Stimulated activated CD4-positive, alpha-beta T cell treated with anti-CD3 and anti-CD28 coated beads, Interleukin-15, amount 100 ng/mL, for 1 hour (primary cell): Measurements from ENCODE around the gene PEPD.
"Not testable (repeated sequence)": the region's sequence is repeated elsewhere in the genome, so short reads cannot be mapped to it uniquely, and the experiment has no call there.

Experiments
- DNase-seq, 2 donors: peaks; one replicate each; pipeline ENCODE4 v3.0.0-alpha.2; 2020; ENCODE audit warnings: low read depth in 1 of 2, low spot score in 1 of 2

The PEPD gene

DNA sequence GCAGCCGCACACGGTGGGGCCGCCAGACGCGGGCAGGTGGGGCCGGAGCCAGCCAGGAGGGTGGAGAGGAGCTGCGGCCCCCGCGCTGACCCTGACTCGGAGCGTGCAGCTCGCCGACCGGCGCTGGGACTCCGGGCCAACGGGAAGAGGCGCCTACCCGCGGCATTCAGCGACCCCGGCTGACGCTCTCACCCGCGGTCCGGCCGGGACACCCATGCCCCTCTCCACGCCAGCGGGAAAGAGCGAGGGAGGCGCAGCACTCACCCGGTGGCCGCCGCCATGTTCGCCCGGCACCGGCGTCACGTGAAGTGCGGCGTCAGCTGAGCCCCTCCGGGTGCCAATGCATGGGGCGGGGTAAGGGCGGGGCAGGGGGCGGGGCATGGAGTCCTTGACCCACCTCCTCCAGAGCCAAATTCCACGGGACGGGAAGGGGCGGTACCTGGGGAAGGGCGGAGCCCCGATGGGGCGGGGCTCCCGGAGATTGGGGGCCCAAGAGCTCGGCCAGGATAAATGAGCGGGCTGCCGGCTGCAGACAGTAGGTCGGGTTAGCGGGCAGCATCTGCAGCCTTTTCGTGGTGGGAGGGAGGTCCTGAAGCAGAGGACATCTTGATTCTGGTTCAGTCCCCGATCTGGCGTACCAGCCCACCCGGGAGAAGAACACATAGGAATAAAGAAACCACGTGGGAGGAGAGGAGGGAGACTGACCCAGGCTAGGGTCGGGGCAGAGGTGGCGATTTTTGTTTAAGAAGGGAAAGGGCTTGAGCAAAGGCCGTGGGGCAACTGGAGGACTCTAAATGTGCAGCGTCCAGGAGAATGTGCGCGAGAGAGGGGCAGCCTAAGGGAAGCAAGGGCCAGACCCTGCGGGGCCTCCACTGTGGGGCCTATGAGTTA, at the start of gene PEPD:
Gene PEPD (minus strand): TSS at position 312 of the 891 bp plus-strand sequence. CDS start 31 bp downstream, at position 281.
- peak; percentile 66 to 79 for DNase-seq

DNA sequence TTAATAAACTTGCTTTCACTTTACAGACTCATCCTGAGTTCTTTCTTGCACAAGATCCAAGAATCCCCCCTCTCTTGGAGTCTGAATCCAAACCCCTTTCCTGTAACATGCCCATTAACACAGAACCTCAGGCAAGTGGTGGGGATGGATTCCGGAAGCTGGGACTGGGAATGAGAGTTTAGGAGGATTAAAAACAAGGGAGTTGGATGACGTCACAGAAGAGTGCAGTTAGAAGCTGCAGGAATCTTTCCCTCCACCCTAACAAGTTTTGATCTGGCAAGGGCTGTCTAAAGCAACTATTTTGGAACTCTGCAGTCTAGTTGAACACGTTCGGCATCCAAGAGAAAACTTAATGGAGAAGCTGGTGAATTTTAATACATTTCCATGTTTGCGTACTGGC, 48.2 kb upstream of the PEPD start:
- DNase-seq, result no peak

DNA sequence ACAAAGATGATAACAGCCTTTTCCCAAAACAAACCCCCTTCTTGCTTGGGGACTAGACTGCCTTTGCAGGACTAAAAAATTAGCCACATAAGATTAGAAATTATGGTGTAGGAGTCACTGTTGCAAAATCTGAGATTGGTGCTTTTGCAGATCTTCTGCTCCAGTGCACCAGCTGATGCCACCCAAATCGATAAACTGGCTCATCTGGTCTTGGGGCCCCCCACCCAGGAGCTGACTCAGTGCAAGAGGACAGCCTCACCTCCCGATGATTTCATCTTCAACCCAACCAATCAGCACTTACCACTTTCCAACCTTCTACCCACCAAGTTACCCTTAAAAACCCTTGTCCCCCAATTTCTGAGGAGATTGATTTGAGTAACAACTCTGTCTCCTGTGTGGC, 47.1 kb upstream of the PEPD start:
- no peak for DNase-seq

DNA sequence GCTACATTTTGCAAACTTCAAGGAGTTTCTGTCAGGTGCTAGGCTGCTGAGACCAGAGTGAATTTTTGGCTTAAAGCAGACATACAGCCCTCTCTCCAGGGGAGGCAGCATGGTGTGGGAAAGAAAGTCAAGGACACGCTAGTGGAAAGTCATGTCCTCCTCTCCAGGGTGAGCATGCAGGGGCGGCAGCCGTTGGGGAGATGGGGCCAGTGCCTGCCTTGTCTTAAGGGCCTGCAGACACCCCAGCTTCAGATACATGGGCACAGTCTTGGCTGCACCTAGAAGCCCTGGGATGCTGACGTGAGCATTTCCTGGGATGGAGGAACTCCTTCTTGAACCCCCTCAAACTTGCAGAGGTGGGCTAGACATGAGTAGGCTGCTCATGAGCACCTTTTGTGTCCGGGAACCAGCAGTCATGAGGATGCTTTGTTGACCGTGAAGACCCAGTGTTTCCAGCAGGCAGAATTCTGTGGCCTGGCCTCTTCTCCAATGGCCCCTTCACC, 43.3 kb upstream of the PEPD start:
- no peak for DNase-seq

DNA sequence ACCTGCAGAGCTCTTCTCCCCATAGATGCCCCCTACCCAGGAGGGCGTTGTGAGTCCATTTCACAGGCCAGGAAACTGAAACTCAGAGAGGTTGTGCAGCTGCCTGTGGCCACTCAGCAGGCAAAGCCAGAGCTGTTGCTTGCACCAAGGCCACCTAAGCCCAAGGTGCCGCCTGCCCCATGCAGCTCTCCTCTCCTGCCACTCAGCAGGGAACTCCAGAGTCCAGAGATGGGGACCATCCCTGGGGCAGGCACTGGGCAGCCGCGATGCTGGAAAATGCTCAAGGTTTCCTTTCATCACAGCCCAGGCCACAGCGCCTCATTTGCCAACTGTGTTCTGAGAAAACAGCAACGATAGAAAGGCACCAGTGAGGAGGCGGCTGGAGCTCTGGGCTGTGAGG, 41.0 kb upstream of the PEPD start:
- DNase-seq, result no peak

DNA sequence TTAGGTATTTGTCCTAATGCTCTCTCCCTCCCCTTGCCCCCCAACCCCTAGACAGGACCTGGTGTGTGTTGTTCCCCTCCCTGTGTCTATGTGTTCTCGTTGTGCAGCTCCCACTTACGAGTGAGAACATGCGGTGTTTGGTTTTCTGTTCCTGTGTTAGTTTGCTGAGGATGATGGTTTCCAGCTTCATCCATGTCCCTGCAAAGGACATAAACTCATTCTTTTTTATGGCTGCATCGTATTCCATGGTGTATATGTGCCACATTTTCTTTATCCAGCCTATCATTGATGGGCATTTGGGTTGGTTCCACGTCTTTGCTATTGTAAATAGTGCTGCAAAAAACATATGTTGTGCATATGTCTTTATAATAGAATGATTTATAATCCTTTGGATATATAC, 40.1 kb upstream of the PEPD start:
- not testable (repeated sequence) for DNase-seq

DNA sequence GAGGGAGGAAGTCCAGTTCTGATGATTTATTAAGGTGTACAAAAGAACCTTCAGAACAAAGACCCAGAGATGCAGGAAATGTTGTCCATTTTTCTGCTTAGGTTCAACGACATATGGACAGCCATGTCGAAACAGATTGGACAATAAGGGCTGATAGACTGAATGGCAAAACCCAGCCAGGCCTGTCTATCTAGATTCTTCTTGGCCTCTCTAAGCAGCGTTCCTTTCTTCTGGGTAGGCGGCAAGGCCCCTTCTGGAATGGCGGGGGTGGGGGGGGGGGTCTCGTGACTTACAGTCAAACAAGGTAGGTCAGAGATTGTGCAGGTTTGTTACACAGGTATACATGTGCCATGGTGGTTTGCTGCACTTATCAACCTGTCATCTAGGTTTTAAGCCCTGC, 39.7 kb upstream of the PEPD start:
- DNase-seq, result no peak

DNA sequence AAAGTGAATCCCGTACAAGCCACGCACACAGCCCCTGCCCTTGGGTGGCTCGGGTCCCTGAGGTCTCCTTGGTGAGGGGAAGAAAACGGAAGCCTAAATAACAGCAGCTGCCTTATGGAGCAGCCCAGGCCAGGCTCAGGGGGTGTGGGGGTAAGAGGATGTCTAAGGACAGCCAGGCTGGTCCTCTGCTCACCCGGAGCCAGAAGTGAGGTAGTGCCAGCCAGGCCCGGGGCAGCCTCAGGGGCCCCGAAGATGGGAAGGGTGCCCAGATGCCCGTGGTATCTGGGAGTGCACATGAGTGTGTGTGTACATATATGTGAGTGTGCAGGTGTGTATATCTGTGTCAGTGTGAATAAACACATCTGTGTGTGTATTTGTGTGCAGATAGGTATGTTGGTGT, 38.4 kb upstream of the PEPD start:
- DNase-seq, result no peak

DNA sequence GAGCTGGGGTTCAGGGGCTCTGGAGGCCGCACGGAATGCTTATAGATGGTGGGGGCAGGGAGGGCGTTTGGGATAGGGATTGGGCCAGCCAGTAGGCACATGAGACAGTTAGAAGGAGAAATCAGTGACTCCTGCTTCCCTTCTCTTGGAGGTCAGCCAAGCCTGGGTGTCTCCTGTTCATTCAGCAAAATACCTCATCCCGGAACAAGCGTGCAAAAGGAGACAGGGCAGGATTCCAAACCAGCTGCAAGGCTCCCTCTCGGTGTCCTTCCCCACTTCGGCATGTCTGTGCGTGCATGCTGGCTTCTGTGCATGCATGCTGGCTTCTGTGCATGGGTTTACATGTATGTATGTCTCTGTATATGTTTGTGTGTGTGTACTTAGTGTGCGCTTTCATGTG, 37.3 kb upstream of the PEPD start:
- DNase-seq, result no peak

DNA sequence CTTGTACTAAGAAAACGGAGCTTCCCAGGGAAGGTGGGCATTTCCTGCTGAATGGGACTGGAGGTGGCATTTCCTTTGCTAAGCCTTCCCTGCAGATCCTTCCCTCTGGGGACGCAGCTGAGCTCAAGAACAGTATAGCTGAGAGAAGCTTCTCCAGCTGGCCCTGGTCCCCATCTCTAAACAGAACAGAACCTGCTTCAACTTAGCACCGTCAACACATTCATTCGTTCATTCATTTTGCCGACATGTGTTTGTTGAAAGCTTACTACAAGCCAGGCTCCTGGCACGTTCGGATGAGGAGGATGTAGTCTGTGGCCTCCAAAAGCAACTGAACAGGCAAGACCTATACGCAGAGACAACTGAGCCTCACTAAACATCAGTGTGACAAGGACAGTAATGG, 36.6 kb upstream of the PEPD start:
- DNase-seq, result no peak

DNA sequence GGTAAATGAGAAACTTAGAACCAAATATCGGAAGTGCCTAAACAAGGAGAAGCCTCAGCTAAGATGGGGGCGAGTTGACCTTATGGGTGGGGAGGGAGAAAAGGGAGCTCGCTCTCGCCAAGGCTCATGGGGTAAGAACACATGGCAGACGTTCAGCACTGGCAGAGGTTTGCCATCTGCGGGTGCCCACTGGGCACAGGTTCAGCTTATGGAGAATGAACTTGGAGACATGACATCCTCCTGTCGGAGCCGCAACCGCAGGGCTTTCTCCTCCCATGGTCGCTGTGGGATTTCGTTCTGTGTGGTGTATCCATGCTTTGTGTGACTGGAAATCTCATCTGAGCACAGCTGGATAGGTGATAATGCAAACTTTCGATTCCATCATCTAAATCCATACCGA, 36.1 kb upstream of the PEPD start:
- no peak for DNase-seq

DNA sequence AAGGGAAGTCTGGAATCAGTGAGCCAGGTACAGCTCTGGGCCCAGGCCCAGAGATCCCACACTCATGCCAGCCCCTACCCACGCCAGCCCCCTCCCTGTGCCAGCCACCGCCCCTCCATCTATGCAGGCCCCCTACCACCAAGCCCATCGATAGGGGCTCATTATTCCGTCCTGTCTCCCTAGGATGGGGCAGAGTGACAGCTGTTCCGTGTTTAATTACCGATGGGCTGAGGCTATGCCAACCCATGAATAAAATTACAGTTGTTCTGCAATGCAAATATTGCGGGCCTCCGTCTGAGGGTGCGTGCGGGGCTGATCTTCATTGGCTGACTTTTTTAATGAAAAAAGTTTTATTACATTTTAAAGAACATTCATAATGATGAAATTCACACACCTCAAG, 35.6 kb upstream of the PEPD start:
- no peak for DNase-seq

DNA sequence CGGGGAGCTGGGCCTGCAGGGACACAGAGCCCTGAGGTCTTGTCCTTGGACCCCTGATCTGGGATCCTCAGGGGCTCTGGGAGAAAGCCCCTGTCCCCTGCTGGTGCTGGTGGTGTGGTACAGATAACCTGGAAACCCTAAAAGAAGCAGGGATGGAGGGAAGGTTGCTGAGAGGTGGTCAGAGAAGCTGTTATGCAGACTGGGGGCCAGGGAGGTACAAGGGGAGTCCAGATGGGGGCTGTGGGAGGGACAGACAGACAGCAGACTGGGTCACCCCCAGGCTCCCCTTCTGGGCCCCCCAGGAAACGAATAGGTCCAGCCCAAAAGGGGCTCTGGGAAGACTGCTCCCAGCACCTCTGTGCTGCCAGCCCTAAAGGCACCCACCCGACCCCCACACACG, 34.7 kb upstream of the PEPD start:
- DNase-seq, result no peak

DNA sequence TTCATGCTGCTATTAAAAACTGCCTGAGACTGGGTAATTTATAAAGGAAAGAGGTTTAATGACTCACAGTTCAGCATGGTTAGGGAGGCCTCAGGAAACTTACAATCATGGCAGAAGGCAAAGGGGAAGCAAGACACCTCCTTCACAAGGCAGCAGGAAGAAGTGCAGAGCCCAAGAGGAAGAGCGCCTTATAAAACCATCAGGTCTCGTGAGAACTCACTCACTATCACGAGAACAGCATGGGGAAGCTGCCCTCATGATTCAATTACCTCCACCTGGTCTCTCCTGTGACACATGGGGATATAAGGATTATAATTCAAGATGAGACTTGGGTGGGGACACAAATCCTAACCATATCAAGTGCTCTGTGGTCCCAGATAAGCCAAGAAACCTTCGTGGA, 34.1 kb upstream of the PEPD start:
- not testable (repeated sequence) for DNase-seq

DNA sequence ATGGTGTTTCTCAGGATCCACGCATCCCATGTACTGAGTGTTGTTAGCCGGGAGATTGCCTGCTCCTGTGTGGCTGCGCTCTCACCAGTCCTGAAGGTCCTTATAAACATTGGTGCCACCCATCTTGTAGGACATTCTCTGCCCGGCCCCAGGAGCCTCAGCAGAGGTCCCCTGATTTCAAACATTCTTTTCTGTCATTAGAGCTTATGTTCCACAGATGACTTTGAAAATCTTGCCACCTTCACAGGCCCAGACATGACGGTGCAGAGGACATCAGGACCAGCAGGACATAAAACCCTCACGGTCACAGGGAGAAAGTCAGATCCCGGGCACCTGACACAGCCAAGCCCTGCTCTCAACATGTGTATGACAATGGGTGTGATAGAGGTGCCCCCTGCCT, 33.2 kb upstream of the PEPD start:
- DNase-seq, result no peak

DNA sequence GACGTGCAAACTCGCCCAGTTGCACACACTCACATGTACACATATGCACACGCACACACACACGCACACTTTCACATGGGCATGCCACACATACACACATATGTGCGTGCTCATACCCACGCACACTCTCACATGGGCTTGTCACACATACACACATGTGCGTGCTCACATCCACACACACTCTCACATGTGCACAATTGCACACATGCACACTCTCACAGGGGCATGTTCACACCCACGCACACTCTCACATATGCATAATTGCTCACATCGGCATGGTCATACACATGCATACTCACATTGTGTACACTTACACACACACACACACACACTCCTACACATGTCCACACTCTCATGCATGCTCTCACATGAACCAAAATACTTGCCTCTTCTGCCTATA, 32.8 kb upstream of the PEPD start:
- no peak for DNase-seq

DNA sequence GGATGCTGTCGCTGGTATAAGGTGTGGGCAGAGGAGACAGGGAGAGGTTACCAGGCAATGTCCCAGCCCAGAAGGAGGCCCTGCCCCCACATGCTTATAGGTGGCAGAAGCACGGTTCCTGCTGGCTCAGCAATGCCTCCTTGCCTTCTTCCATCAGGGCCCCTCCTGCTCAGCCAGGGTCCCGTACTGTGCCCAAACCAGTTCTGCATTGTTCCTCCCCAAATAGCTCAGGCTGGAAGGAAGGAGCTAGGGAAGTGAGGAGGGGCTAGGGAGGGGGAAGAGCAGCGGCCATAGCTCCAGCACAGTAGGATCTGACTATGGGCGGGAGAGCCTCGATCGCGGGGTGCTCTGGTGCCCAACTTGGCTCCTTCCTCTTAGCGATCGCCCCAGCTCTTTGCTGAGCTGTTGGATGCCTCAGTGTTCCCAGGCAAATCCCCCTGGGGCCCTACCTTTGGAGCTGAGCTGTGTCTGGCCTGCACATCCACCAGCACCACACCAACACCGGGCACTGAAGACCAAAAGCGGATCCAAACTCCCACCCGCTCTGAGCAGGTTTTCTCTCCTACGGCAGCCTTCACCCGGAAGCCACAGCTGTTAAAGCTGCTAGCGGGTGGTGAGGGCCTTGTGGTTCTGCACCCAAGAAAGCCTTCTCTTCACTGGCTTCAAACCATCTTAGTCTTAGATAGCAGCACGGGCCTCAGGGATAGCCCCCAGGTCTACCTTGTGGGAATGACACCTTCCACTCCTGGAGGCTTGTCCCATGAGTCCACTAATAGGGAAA, 32.1 kb upstream of the PEPD start:
- DNase-seq, result no peak

DNA sequence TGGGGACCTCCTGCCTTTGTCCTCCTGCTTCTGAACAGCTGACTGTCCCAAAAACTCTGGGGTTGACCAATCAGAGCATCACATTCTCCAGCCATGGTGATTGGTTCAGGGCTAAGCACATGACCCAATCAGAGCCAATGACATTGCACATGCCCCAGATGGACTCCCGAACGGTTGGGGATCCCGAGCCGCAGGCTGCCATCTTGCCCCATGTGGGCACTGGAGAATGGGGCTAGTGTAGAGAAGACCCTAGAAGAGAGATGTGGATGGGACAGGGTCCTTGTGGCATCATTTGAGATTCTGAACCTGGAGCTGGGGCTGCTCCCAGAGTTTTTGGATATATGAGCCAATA, 31.3 kb upstream of the PEPD start:
- no peak for DNase-seq

DNA sequence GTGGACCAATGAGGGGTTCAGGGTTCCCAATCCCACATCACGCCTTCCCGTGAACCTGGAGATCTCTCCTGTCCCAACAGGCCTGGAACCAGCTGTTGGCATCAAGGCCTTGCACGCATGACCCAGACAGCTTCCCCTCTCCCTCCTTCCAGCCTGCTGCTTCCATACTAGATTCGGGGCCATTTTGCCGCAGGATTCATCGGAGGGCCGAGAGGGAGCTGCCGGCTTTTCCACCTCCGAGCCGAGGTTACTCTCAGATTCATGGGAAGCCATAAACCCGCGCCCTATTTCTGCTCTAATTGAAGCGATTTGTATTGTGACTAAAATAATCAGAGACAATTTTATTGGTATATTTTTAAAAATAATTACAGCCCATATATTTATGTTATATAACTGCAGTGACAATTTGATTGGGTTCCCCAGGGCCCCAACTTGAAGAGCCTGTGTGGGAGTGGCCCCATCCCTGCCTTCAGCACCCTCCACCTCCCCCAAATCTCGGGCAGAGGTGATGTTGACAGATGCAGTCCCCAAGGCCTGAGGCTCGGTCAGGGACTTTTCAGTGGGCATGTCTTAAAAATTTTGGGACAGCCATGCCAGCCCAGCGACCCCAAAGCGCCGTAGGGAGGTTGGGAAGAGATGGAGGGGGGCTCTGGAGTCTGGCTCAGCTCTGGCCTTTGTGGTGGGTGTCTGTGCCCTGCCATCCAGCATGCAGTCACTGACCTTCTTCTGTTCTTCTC, 30.8 kb upstream of the PEPD start:
- DNase-seq, result no peak

DNA sequence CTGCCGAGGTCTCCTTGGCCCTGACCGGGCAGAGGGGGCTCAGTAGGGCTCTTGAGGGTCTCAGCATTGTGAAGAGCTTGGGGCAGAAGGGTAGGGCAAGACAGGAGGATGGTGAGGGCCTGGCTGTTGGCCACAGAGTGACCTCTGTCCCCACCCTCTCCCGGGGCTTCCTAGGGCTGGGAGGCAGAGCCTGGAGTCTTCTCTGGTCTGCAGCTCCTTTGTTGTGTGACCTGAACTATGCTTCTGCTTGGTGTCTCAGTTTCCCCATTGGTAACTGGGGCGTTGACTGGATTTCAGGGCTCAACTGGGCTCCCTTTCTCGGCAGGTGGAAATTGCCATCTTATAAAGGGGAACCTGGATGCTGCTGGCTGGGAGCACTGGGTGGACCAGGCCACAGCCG, 30.1 kb upstream of the PEPD start:
- DNase-seq, result no peak

DNA sequence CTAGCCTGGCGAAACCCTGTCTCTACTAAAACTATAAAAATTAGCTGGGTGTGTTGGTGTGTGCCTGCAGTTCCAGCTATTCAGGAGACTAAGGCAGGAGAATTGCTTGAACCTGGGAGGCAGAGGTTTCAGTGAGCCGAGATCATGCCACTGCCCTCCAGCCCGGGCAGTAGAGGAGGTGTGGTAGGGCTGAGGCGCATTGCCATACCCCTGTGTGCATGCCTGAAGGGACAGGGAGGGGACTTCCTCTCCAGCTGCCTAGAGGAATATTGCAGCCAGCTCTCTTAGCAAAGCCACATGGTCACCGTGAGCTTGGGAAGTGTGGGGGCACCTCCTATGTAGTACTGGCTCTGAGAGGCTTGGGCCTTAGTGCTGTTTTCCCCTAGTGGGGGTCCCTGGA, 29.2 kb upstream of the PEPD start:
- no peak for DNase-seq

DNA sequence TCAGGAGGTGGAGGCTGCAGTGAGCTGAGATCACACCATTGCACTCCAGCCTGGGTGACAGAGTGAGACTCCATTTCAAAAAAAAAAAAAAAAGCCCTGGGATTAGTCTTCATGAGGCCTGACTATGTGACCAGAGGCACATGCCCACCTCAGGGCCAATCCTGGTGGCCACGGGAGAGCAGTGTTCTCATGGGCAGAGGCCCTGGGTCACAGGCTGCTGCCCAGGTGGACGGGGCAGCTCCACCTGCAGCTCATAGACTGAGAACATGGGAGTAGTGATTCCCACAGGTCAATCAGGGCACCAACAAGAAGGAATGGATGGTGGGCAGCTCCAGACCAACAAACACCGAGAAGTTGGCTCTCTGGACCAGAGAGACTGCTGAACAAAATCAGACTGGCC, 26.1 kb upstream of the PEPD start:
- no peak for DNase-seq
